ENCODE measurements around the gene TFF2. TPM values are rescaled to one million over a fixed set of nuclear protein-coding genes. Genes with fewer than 3 reads are reported as not detected.

Gene TFF2
- total RNA-seq, 1 experiment from 2014 or later, result 1.1 TPM

GRCh38 chr21:42350318-42350910 is 380 bp downstream of the TFF2 start:
- BruUV-seq (replicated peaks), result no TSS peak
- intact Hi-C loops (cut with micrococcal nuclease; ENCODE audit: unreplicated experiment), result no loop called here
- Histone ChIP-seq H3K27ac (ENCODE audit: low read length) (no peak overlapping the region), H3K4me3 (ENCODE audit: low read depth in 2 of 2, low read length in 2 of 2) (no peak overlapping the region), H3K4me1 (ENCODE audit: control insufficient read depth, insufficient read depth, low read length) (no peaks in the 10 kb centered on the region; the same call in 1 of the 2 replicates), H3K36me3 (ENCODE audit: control insufficient read depth, insufficient read depth, low read length) (no peaks in the 10 kb centered on the region), H3K9me3 (ENCODE audit: control insufficient read depth, insufficient read depth, low read depth, low read length) (no peaks in the 10 kb centered on the region), H3K27me3 (ENCODE audit: control insufficient read depth, insufficient read depth, low read length) (no peaks in the 10 kb centered on the region)
- POLR2A ChIA-PET, result no interaction called here
- ATAC-seq, result no peak
- in situ Hi-C loops (cut with HindIII; ENCODE audit: low pct_unique_long_range_greater_than_20kb, low sequenced_read_pairs), result no loop called here
- CTCF ChIA-PET, result interaction anchor here (0.7 kb wide), 1 partner anchor 31 kb away, joined by 4 read pairs; no protein-coding TSS in a partner anchor
- TF ChIP-seq TCF7L2 (IDR thresholded peaks at IDR 0.05; ENCODE audit: low read depth, low read length), result no peak
- no peak for TF ChIP-seq POLR2AphosphoS5 (IDR thresholded peaks at IDR 0.05; ENCODE audit: low read depth, low read length)
- no peak for TF ChIP-seq SIN3A (IDR thresholded peaks at IDR 0.05; ENCODE audit: borderline replicate concordance, insufficient read depth, low read depth, low read length)
- no peak for TF ChIP-seq CTCF (IDR thresholded peaks at IDR 0.05)
- no peak for TF ChIP-seq REST (IDR thresholded peaks at IDR 0.05; ENCODE audit: insufficient read depth in 1 of 2, low read depth in 2 of 2, low read length in 1 of 2)
- no peak for DNase-seq (ENCODE audit: low read depth, low spot score)

- no peak overlapping the region for H3K27ac ChIP-seq (ENCODE audit: low read length)
- in situ Hi-C loops (cut with HindIII; ENCODE audit: low pct_unique_long_range_greater_than_20kb, low sequenced_read_pairs), result no loop called here
- intact Hi-C loops (cut with micrococcal nuclease; ENCODE audit: unreplicated experiment), result no loop called here
- TF ChIP-seq TCF7L2 (IDR thresholded peaks at IDR 0.05; ENCODE audit: low read depth, low read length), result no peak
- TF ChIP-seq POLR2AphosphoS5 (IDR thresholded peaks at IDR 0.05; ENCODE audit: low read depth, low read length), result no peak
- TF ChIP-seq CTCF (IDR thresholded peaks at IDR 0.05), result no peak
- TF ChIP-seq REST (IDR thresholded peaks at IDR 0.05; ENCODE audit: insufficient read depth in 1 of 2, low read depth in 2 of 2, low read length in 1 of 2), result no peak
- no peak for TF ChIP-seq SIN3A (IDR thresholded peaks at IDR 0.05; ENCODE audit: borderline replicate concordance, insufficient read depth, low read depth, low read length)
- ATAC-seq, result no peak
- POLR2A ChIA-PET, result no interaction called here
- BruUV-seq (replicated peaks), result no TSS peak
- no peaks in the 10 kb centered on the region; the same call in 1 of the 2 replicates for H3K4me1 ChIP-seq (ENCODE audit: control insufficient read depth, insufficient read depth, low read length)
- H3K27me3 ChIP-seq (ENCODE audit: control insufficient read depth, insufficient read depth, low read length), result no peaks in the 10 kb centered on the region
- H3K9me3 ChIP-seq (ENCODE audit: control insufficient read depth, insufficient read depth, low read depth, low read length), result no peaks in the 10 kb centered on the region
- CTCF ChIA-PET, result no interaction called here
- no peak overlapping the region for H3K4me3 ChIP-seq (ENCODE audit: low read depth in 2 of 2, low read length in 2 of 2)
- H3K36me3 ChIP-seq (ENCODE audit: control insufficient read depth, insufficient read depth, low read length), result no peaks in the 10 kb centered on the region
- DNase-seq (ENCODE audit: low read depth, low spot score), result no peak
Measured at GRCh38 chr21:42349420-42350317, 1.1 kb downstream of the TFF2 start.

Data from Panc1 (cell line).